SK-N-MC (cell line): Measurements from ENCODE around the gene ACER3.

ENCODE experiments used
- DNase-seq: peaks from one replicate; pipeline ENCODE4 v3.0.0-alpha.2; 2011; ENCODE audit warnings: low read depth, low spot score
- H3K27ac ChIP-seq: fragments of 200-600 bp; sonication (generic); 2 replicates; pipeline ENCODE4 v1.5.1; 2016; ENCODE audit warnings: mixed run types
- H3K36me3 ChIP-seq: fragments of 200-600 bp; sonication (generic); 2 replicates; pipeline ENCODE4 v1.6.1; 2017; ENCODE audit warnings: antibody characterized with exemption, low read length, mixed read lengths; ENCODE audit not compliant: insufficient read depth
- H3K4me3 ChIP-seq: fragments of 200-600 bp; sonication (generic); 2 replicates; pipeline ENCODE4 v1.5.1; 2016
- H3K9ac ChIP-seq: fragments of 200-600 bp; sonication (generic); 2 replicates; pipeline ENCODE4 v1.8.0; 2017; ENCODE audit warnings: mixed run types, mixed read lengths; ENCODE audit not compliant: insufficient read length
- H3K9me3 ChIP-seq: fragments of 200-600 bp; sonication (generic); 2 replicates; pipeline ENCODE4 v1.6.1; 2017; ENCODE audit warnings: low read depth, mild to moderate bottlenecking, antibody characterized with exemption, low read length, moderate library complexity, mixed read lengths
- EZH2 ChIP-seq: fragments of 200-600 bp; sonication (generic); IDR thresholded peaks from one replicate; pipeline ENCODE4 v1.6.1; 2017; ENCODE audit warnings: antibody characterized with exemption
- FOXP2 ChIP-seq: optimal IDR thresholded peaks from 2 replicates; pipeline ENCODE3; 2011; ENCODE audit warnings: mild to moderate bottlenecking, moderate library complexity; ENCODE audit not compliant: insufficient read depth; ENCODE audit errors: extremely low read length, control extremely low read depth
- POLR2AphosphoS5 ChIP-seq: IDR thresholded peaks from 2 replicates; pipeline ENCODE4 v1.6.1; 2012; ENCODE audit warnings: mild to moderate bottlenecking, low read depth, low read length, borderline replicate concordance

Gene ACER3

DNA sequence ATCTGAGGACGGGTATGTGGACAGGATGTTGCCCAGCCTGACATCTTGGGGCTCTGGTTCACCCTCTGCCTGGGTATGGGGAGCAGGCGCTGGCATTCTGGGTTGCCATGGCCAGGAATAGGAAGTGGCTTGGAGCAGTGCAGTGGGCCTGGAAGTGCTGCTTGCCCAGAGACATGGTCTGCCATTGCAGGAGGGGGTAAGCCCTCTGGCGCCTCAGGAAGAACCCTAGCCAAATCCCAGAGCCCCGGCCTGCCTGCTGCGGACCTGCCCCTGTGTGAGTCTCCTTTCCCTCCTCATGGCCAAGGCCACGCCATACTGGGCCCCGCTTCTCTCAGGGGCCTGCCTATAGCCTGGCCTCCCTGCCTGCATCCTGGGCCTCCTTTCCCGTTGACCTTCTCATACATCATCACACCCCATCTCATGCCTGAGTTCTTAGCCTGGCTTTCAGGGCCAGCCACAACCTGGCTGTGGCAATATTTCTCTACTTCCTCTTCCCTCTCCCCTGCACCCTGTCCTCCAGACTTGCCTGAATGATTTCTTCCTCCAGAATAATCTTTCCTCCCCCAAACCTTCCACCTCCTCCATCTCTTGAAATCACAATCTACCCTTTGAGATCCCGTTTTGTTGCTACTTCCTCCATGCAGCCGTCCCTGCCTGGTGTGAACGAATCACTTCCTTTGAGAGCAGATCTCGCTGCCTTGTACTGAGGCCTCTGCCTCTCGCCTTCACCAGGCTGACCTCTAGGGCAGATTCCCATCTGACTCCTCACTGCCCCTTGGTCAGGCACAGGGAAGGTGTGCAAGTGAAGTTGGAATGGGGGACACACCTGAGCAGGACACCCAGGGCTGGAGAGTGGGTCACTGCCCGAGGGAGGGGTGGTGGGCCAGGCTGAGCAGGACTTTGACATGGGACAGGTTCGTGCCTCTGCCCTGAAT lies 211.2 kb downstream of the ACER3 start:
- no peaks in the 10 kb centered on the region for H3K36me3 ChIP-seq

DNA sequence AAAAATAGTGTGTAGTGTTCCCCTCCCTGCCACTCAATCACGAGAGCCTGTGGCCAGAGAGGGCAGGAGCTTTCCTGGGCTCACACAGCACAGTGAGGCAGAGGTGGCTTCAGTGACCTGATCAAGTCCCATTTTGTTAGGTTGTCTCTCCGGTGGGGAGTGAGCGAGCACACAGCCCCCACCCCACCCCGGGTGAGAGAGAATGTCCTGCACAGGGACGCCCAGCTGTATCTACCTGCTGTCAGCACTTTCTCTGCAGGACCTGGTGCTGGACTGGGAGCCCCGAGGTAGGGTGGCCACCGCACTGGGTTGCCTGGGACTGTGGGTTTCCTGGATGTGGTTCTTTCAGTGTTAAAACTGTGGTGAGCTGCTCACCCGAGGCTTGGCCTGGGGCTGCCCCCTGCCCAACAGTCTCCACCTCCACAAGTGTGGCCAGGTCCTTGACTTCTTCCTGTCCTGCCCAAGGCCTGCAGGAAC lies 212.2 kb downstream of the ACER3 start:
- no peak overlapping the region for H3K27ac ChIP-seq
- no peak for DNase-seq
- TF ChIP-seq POLR2AphosphoS5 = no peak
- TF ChIP-seq FOXP2 = no peak
- TF ChIP-seq EZH2 = no peak
- H3K9ac ChIP-seq = no peak overlapping the region
- no peaks in the 10 kb centered on the region for H3K36me3 ChIP-seq
- no peak overlapping the region for H3K4me3 ChIP-seq
- H3K9me3 ChIP-seq = no peaks in the 10 kb centered on the region

More for the DNA sequence above, 211.2 kb downstream of the ACER3 start:
- H3K27ac ChIP-seq = no peak overlapping the region
- H3K4me3 ChIP-seq = no peak overlapping the region
- H3K9ac ChIP-seq = no peak overlapping the region
- no peak for TF ChIP-seq EZH2
- TF ChIP-seq FOXP2 = no peak
- no peak for TF ChIP-seq POLR2AphosphoS5
- H3K9me3 ChIP-seq = no peaks in the 10 kb centered on the region
- DNase-seq = no peak

GRCh38 chr11:77073328-77074001 lies 212.7 kb downstream of the ACER3 start:
- TF ChIP-seq EZH2 (no peak), POLR2AphosphoS5 (no peak), FOXP2 (no peak)
- no peak for DNase-seq
- Histone ChIP-seq H3K9me3 (no peaks in the 10 kb centered on the region), H3K36me3 (no peaks in the 10 kb centered on the region), H3K27ac (no peak overlapping the region), H3K4me3 (no peak overlapping the region), H3K9ac (no peak overlapping the region)

DNA sequence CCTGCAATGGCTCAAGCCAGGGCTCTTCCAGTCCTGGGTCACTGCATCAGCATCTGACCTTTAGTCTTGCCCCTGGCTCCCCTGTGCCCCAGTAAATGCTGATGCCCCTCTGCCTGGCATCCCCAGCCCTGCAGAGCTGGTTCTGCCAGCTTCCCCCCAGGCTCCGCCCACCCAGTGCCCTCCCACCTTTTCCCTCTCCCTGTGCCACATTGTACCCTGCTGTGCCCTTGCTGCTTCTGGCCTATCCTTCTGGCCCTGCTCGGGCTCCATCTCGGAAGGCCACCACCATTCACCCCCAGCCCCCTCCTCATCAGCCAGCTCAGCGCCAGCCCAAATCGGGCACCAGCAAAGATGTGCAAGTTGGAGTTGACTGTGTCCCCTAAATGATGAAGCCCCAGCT lies 213.5 kb downstream of the ACER3 start:
- TF ChIP-seq EZH2 (no peak), FOXP2 (no peak), POLR2AphosphoS5 (no peak)
- no peak overlapping the region for H3K4me3 ChIP-seq
- H3K27ac ChIP-seq = no peak overlapping the region

DNA sequence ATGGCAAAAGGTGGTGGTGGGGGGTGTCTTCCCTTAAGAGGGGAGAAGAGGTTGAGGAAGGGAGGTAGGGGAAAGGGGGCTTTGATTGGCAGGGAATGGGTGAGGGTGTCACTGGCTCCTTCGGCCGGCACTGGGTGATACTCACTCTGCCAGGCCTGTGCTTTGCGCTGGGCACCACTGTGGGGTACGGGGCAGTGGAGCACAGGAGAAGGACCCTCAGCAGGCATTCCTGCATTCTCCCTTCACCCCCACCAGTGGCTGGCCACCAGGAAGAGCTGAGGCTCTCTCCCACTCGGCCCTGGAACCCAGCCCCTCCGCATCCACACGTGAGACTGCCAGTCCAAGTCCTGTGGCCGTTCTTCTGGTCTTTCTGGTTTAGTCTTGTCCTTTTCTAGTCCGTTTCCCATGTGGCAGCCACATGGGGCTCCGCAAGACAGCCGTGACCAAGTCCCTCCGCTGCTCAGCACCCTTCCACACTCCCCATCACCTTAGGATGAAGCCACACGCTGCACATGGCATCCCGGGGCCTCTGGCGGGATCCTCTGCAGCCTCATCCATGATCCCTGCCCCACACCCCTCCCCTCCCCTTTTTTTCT lies 214.0 kb downstream of the ACER3 start:
- Histone ChIP-seq H3K9me3 (no peaks in the 10 kb centered on the region), H3K4me3 (no peak overlapping the region), H3K27ac (no peak overlapping the region), H3K36me3 (no peaks in the 10 kb centered on the region), H3K9ac (no peak overlapping the region)
- TF ChIP-seq POLR2AphosphoS5 (no peak), FOXP2 (no peak), EZH2 (no peak)
- DNase-seq = no peak

More for the DNA sequence above, 213.5 kb downstream of the ACER3 start:
- Histone ChIP-seq H3K36me3 (no peaks in the 10 kb centered on the region), H3K9me3 (no peaks in the 10 kb centered on the region), H3K9ac (no peak overlapping the region)
- DNase-seq = no peak

DNA sequence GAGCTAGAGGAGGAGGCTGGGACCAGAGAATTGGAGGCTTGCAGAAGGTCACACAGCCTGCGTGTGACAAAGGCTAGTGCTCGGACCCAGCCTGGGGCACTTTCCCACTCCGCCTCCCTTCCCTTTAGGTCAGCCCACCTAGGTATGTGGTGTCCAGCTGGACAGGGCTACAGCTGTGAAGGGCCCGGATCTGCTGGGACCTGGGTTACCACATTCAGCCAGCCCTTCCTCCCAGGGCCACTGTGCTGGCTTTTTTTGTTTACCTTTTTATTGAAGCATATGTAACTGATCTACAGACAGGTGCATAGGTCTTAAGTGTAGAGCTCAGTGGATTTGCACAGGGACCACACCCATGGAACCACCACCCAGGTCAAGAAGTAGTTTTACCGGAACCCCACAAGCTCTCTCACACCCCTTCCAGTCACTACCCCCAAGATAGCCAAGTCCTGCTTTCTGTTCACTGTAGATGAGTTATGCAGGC lies 214.7 kb downstream of the ACER3 start:
- Histone ChIP-seq H3K9me3 (no peaks in the 10 kb centered on the region), H3K36me3 (no peaks in the 10 kb centered on the region), H3K27ac (no peak overlapping the region), H3K9ac (no peak overlapping the region), H3K4me3 (no peak overlapping the region)
- DNase-seq = no peak
- no peak for TF ChIP-seq FOXP2
- TF ChIP-seq POLR2AphosphoS5 = no peak
- TF ChIP-seq EZH2 = no peak
